MCF 10A (cell line): Measurements from ENCODE around the gene CNGA4. TPM values are rescaled to one million over a fixed set of nuclear protein-coding genes. Genes with fewer than 3 reads are reported as not detected.

ENCODE experiments used
- BruUV-seq: library from RNA; stranded (reverse); fragments of 400-500 nt; replicated peaks from 2 replicates; lab custom pipeline; 2021; lab: Mats Ljungman, UMichigan
- CTCF ChIA-PET: fragments of 300-600 bp; sonication (Branson Sonifier 250); formaldehyde crosslinking; extraction: SDS; loops from one replicate; lab custom pipeline; 2021; ENCODE audit warnings: antibody characterized with exemption, inconsistent platforms; lab: Yijun Ruan, JAX
- POLR2A ChIA-PET: fragments of 300-600, 350-650 bp; sonication (Branson Sonifier 250); formaldehyde crosslinking; extraction: SDS; loops from one replicate; lab custom pipeline; 2020; ENCODE audit warnings: antibody characterized with exemption, inconsistent platforms; lab: Yijun Ruan, JAX
- DNase-seq: peaks from one replicate; pipeline ENCODE4 v3.0.0-alpha.2; 2018; ENCODE audit not compliant: unreplicated experiment
- H3K27ac Mint-ChIP-seq: one replicate; pipeline ENCODE4 v1.8.0; 2022; ENCODE audit warnings: mild to moderate bottlenecking, low read depth, mixed read lengths; ENCODE audit not compliant: unreplicated experiment
- H3K27me3 Mint-ChIP-seq: one replicate; pipeline ENCODE4 v1.8.0; 2022; ENCODE audit warnings: mixed read lengths; ENCODE audit not compliant: insufficient read depth, unreplicated experiment
- H3K36me3 Mint-ChIP-seq: one replicate; pipeline ENCODE4 v1.8.0; 2022; ENCODE audit warnings: mild to moderate bottlenecking, moderate library complexity, mixed read lengths; ENCODE audit not compliant: insufficient read depth, unreplicated experiment
- H3K4me1 Mint-ChIP-seq: one replicate; pipeline ENCODE4 v1.8.0; 2022; ENCODE audit warnings: mixed read lengths; ENCODE audit not compliant: insufficient read depth, unreplicated experiment
- H3K4me3 Mint-ChIP-seq: one replicate; pipeline ENCODE4 v1.8.0; 2022; ENCODE audit warnings: mild to moderate bottlenecking, moderate library complexity, mixed read lengths; ENCODE audit not compliant: unreplicated experiment
- H3K9me3 Mint-ChIP-seq: one replicate; pipeline ENCODE4 v1.8.0; 2022; ENCODE audit warnings: mixed read lengths; ENCODE audit not compliant: unreplicated experiment
- CTCF ChIP-seq: fragments of 200-600 bp; IDR thresholded peaks from one replicate; pipeline ENCODE4 v1.8.0; 2022; ENCODE audit warnings: antibody characterized with exemption, mild to moderate bottlenecking; ENCODE audit not compliant: unreplicated experiment
- intact Hi-C: fragments of 100-400 bp; cut with micrococcal nuclease; formaldehyde crosslinking; loops from 2 replicates; pipeline ENCODE4 v1.14.1; 2022
- total RNA-seq: library from RNA; stranded (reverse); gene quantifications from 2 replicates; pipeline ENCODE4 v1.2.3, GENCODE V29; 2022

Gene CNGA4
- total RNA-seq, 1 experiment from 2014 or later = not detected

GRCh38 chr11:6216501-6216900 is 22.4 kb upstream of the CNGA4 start:
- TF ChIP-seq CTCF = no peak
- H3K9me3 Mint-ChIP-seq = no peaks in the 10 kb centered on the region
- peaks cover 22% of the 10 kb centered on the region for H3K36me3 Mint-ChIP-seq
- intact Hi-C loops = no loop called here
- H3K27me3 Mint-ChIP-seq = no peaks in the 10 kb centered on the region
- CTCF ChIA-PET = interaction anchor here (0.6 to 3.0 kb wide), 9 partner anchors 9 to 532 kb away, joined by 3 to 17 read pairs (median 4); no protein-coding TSS in a partner anchor
- peaks cover 13% of the 10 kb centered on the region for H3K4me1 Mint-ChIP-seq
- H3K4me3 Mint-ChIP-seq = no peak overlapping the region
- H3K27ac Mint-ChIP-seq = peak overlapping the region; percentile 47
- POLR2A ChIA-PET = interaction anchor here (1.1 to 1.6 kb wide), 3 partner anchors 9 to 18 kb away, joined by 3 to 6 read pairs (median 4); partner anchors contain the start of gene FHIP1B
- BruUV-seq = TSS peak; percentile 11
- no peak for DNase-seq

- Mint-ChIP-seq H3K27me3 (no peaks in the 10 kb centered on the region), H3K27ac (no peak overlapping the region)
These were observed 21.2 kb upstream of the CNGA4 start for GRCh38 chr11:6217722-6218121.

GRCh38 chr11:6219359-6219758 is 19.5 kb upstream of the CNGA4 start:
- Mint-ChIP-seq H3K4me1 (peaks cover 13% of the 10 kb centered on the region), H3K9me3 (no peaks in the 10 kb centered on the region), H3K36me3 (peaks cover 37% of the 10 kb centered on the region), H3K4me3 (no peak overlapping the region), H3K27ac (peak overlapping the region; percentile 57), H3K27me3 (no peaks in the 10 kb centered on the region)
- intact Hi-C loops = loop anchor here (2.0 kb wide), 1 partner anchor 15 kb away; the partner anchor contains the start of gene FHIP1B
- ChIA-PET CTCF (interaction anchor here (0.5 to 3.9 kb wide), 9 partner anchors 10 to 1447 kb away, joined by 3 to 24 read pairs (median 4); no protein-coding TSS in a partner anchor), POLR2A (interaction anchor here (0.7 to 3.7 kb wide), 5 partner anchors 10 to 101 kb away, joined by 3 to 40 read pairs (median 5); partner anchors contain the start of genes CAVIN3 and FHIP1B)
- peak; percentile 95 for DNase-seq
- no TSS peak for BruUV-seq
- no peak for TF ChIP-seq CTCF

More at GRCh38 chr11:6217722-6218121, 21.2 kb upstream of the CNGA4 start:
- intact Hi-C loops = loop anchor here (2.0 kb wide), 1 partner anchor 17 kb away; the partner anchor contains the start of gene FHIP1B
- CTCF ChIA-PET = interaction anchor here (0.5 to 3.0 kb wide), 5 partner anchors 34 to 302 kb away, joined by 3 to 17 read pairs (median 4); no protein-coding TSS in a partner anchor
- no TSS peak for BruUV-seq
- Mint-ChIP-seq H3K36me3 (peaks cover 34% of the 10 kb centered on the region), H3K4me3 (no peak overlapping the region), H3K9me3 (no peaks in the 10 kb centered on the region), H3K4me1 (peaks cover 13% of the 10 kb centered on the region)
- no peak for DNase-seq
- POLR2A ChIA-PET = no interaction called here
- no peak for TF ChIP-seq CTCF

GRCh38 chr11:6223854-6224253 is 15.0 kb upstream of the CNGA4 start:
- Mint-ChIP-seq H3K36me3 (peaks cover 22% of the 10 kb centered on the region), H3K9me3 (no peaks in the 10 kb centered on the region), H3K27ac (no peak overlapping the region), H3K4me1 (peaks cover 40% of the 10 kb centered on the region), H3K4me3 (no peak overlapping the region), H3K27me3 (no peaks in the 10 kb centered on the region)
- DNase-seq = no peak
- BruUV-seq = no TSS peak
- CTCF ChIA-PET = interaction anchor here (1.9 to 2.3 kb wide), 2 partner anchors 129 to 139 kb away, joined by 5 to 9 read pairs; no protein-coding TSS in a partner anchor
- no peak for TF ChIP-seq CTCF
- intact Hi-C loops = no loop called here
- POLR2A ChIA-PET = no interaction called here
